Keratinocyte (primary cell): Measurements from ENCODE around the gene ATP13A3.

Experiments
- EZH2 ChIP-seq: IDR thresholded peaks from one replicate; pipeline ENCODE4 v1.6.1; 2012; ENCODE audit warnings: inconsistent platforms, mild to moderate bottlenecking, low read length, moderate library complexity
- TF ChIP-seq, protein P1 (sequence below), 3 experiments: IDR thresholded peaks in 1 of 3; conservative IDR thresholded peaks in 1 of 3; optimal IDR thresholded peaks in 1 of 3; 2 replicates in 2 of 3; 3 replicates in 1 of 3; pipeline versions ENCODE3 to v1.5.1; 2011; ENCODE audit warnings: low read length in 3 of 3, mild to moderate bottlenecking in 3 of 3, moderate library complexity in 2 of 3, control low read depth in 1 of 3, inconsistent platforms in 1 of 3; ENCODE audit not compliant: insufficient read depth in 2 of 3; ENCODE audit errors: extremely low read depth in 1 of 3

DNA sequence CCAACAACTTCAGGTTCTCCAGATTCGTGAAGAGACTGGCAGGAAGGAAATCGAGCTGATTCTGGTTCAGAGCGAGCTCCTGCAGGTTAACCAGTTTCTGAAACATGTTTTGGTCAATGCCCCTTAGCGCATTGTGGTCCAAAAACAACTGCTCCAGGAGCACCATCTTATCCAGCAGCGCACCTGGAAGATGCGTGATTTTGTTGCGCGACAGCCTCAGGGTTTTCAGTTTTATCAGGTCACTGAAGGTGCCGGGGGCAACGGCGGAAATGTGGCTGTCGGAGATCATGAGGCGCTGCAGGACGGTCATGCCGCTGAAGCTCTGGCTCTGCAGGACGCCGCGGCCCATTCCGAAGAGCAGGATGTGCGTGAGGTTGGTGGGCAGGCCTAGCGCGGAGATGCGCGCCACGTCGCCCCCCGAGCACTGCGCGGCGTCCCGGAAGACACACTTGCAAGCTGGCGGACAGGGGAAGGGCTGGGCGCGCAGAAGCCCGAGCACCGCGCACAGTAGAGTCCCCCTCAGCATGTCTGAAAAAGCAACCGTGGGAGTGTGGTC, 89.0 kb downstream of the ATP13A3 start:
- TF ChIP-seq EZH2: no peak
- TF ChIP-seq, protein P1, sequence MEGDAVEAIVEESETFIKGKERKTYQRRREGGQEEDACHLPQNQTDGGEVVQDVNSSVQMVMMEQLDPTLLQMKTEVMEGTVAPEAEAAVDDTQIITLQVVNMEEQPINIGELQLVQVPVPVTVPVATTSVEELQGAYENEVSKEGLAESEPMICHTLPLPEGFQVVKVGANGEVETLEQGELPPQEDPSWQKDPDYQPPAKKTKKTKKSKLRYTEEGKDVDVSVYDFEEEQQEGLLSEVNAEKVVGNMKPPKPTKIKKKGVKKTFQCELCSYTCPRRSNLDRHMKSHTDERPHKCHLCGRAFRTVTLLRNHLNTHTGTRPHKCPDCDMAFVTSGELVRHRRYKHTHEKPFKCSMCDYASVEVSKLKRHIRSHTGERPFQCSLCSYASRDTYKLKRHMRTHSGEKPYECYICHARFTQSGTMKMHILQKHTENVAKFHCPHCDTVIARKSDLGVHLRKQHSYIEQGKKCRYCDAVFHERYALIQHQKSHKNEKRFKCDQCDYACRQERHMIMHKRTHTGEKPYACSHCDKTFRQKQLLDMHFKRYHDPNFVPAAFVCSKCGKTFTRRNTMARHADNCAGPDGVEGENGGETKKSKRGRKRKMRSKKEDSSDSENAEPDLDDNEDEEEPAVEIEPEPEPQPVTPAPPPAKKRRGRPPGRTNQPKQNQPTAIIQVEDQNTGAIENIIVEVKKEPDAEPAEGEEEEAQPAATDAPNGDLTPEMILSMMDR (optimal IDR thresholded peaks at IDR 0.05 in 1 of 3, IDR thresholded peaks at IDR 0.05 in 1 of 3, conservative IDR thresholded peaks at IDR 0.05 in 1 of 3; ENCODE audit: extremely low read depth in 1 of 3, insufficient read depth in 2 of 3, low read length in 3 of 3): no peak
